ENCODE measurements around the gene DHRS7.
"Not testable (repeated sequence)": the region's sequence is repeated elsewhere in the genome, so short reads cannot be mapped to it uniquely, and the experiment has no call there.

Gene DHRS7

GRCh38 chr14:60133487-60133886, 31.7 kb downstream of the DHRS7 start:
- DNase-seq, result peak; percentile 5

DNA sequence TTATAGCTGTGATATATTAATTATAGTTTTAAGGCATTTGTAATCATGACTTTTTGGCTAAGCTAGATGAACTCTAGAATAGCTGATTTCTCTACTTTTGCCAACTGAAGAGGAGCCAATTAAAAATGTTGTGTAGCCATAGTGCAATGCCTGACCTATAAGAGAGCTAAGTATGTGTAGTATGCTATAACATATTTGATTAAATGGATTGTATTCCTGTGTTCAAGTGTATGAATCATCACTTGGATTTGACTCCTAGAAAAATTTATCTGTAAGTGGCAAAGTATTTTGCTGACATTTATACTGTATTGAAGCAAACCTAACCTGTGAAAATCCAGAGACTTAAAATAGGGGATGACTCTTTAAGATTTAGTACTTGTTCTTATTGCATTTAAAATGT, 39.3 kb downstream of the DHRS7 start:
- peak; percentile 7 for DNase-seq

DNA sequence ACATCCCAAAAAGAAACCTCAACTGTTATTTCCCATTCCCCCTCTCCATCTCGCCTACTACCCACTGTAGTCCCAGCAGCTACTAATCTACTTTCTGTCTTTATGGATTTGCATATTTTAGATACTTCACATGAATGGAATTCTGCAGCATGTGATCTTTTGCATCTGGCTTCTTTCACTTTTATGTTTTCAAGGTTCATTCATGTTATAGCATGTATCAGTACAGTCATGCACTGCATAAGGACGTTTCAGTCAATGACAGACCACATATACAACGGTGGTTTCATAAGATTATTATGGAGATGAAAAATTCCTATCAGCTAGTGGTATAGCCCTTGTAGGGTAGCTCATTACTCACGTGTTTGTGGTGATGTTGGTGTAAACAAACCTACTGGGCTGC, 49.0 kb downstream of the DHRS7 start:
- DNase-seq, result peak; percentile 21

- DNase-seq, result no peak
These were observed 50.3 kb downstream of the DHRS7 start for GRCh38 chr14:60114881-60115280.

DNA sequence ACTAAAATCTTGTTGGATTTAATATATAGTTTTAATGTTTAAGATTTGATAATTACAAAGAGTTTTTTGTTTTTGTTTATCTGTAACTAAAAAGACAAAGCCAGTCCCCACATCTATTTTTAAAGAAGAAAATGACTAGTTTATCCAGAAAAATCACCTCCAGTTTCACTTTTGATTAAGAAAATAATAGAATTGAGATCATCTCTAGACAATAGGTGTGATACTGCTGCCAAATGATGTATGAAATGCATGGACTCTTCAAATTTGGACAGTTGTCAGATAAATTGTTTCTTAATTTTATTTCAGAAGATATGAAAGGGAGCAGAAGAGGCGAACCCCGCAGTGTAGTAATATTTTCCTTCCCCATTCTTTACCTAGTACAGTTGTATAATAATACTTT, 53.5 kb downstream of the DHRS7 start:
- no peak for DNase-seq

DNA sequence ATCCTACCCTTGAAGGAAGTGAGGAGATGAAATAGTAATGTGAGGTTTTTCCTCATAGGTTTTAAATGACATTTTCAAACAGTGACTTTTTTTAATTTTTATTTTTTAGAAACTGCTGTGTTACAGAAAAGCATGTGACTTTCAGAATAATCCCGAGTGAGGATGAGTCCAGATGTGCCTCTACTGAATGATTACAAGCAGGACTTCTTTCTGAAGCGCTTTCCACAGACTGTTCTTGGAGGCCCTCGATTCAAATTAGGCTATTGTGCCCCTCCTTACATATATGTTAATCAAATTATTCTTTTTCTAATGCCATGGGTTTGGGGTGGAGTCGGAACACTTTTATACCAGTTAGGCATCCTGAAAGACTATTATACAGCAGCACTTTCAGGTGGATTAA, 57.7 kb downstream of the DHRS7 start:
- DNase-seq, result no peak

DNA sequence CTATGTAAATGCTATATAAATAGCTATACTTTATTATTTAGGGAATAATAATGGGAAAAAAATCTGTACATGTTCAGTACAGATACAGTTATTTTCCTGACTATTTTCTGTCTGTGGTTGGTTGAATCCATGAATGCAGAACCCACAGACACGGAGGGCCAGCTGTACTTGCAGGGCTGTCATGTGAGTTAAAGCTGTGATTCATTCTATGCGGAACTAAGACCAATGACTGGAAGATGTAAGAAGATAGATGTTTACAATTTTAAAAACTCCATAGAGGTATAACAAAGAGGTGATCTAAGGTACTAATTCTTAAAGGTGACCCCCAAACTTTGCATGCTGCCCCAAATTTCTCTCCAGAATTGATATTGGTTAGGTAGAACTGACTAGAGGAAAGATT, 58.9 kb downstream of the DHRS7 start:
- peak; percentile 38 for DNase-seq

- peak; percentile 89 for DNase-seq
These were observed 62.8 kb downstream of the DHRS7 start for GRCh38 chr14:60102389-60102788.

- DNase-seq, result peak; percentile 29
These were observed 63.4 kb downstream of the DHRS7 start for GRCh38 chr14:60101786-60102185.

- not testable (repeated sequence) for DNase-seq
These were observed 65.3 kb downstream of the DHRS7 start for GRCh38 chr14:60099855-60100254.

- DNase-seq, result no peak
These were observed 67.2 kb downstream of the DHRS7 start for GRCh38 chr14:60097974-60098373.

- peak; percentile 77 for DNase-seq
These were observed 69.3 kb downstream of the DHRS7 start for GRCh38 chr14:60095781-60096450.

- DNase-seq, result no peak
These were observed 70.0 kb downstream of the DHRS7 start for GRCh38 chr14:60095231-60095630.

DNA sequence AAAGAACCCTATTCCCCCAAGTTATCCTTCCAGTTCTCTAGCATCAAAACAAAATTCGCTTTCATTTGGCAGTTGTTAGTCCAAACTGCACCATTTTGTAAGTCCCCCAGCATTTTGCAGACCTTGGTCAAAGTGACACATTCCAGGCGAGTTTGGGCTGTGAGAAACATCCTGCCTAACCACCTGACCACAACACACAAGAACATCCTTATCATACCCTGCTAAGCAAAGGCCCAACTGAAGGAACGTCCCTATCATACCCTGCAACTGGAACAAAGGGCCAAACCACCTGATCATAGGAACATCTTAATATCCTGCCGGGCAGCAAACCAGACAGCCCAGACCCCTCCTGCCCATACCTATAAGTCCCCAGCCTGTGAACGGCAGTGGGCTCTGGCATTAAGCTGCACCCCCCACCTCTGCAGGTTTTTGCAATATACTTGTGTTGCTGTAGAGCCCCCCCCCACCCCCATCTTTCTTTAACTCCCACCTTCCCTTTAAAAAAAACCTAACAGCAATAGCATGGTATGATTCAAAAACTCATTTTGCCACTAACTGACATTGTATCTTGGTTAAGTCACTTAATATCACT, 70.8 kb downstream of the DHRS7 start:
- DNase-seq, result peak; percentile 69

Data from fibroblast of skin of back (primary cell).